Measurements from ENCODE around the gene TPM1.

TPM1 gene

DNA sequence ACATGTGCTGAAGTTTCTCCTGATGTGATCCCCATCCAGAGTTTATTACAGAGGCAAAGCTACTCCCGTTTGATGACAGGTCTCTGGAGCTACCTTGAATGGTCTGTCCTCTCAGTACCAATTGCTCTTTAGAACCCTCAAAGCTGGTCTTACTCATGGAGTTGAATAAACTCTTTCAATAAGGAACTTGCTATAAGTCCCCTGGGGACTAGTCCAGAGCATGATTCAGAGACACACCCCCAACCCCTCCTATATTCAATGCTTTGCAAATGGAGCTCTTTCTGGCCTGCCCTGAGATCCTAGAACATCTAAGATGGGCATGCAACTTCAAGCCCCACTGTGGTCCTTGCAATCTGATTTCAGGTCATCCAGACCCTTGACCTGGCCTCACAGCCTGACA is 23.9 kb upstream of the TPM1 start:
- DNase-seq, result no peak

- DNase-seq, result no peak
These were observed 22.9 kb upstream of the TPM1 start for GRCh38 chr15:63019511-63020109.

DNA sequence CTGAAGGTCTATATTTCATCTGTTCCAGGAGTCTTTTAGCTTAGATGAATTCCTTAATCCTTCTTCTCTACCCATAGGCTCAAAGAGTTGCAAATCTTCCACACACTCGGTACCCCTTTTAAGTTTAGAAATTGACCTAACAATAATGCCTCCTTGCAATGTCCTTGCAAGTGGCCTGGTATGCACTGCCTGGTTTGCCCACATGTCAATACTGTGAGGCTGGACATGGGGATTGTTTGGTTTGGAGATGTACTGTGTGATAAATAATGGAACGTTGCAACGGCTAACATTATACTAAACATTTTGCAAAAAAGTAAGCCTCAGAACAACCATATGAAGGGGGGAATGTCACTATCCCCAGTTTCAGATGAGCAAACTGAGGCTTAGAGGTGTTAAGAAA is 22.4 kb upstream of the TPM1 start:
- no peak for DNase-seq

- no peak for DNase-seq
These were observed 21.7 kb upstream of the TPM1 start for GRCh38 chr15:63020759-63021430.

DNA sequence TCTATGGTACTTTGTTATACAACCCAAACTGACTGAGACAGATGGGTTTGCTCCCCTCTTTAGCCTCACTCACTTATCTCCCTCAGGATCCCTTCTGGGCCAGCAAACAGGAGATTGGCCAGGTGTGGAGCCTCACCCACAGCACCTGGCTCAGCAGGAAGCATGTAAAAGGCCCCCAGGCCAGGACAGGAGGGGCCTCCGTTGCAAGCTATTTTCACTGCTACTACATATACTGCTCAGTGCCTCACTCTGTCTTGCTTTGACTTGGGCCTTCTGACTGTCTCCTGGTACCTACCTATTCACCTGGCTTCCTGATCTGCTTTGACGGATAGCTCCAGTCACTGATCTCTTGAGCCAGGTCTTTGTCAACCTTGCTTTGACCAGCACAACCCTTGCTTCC is 20.4 kb upstream of the TPM1 start:
- no peak for DNase-seq

DNA sequence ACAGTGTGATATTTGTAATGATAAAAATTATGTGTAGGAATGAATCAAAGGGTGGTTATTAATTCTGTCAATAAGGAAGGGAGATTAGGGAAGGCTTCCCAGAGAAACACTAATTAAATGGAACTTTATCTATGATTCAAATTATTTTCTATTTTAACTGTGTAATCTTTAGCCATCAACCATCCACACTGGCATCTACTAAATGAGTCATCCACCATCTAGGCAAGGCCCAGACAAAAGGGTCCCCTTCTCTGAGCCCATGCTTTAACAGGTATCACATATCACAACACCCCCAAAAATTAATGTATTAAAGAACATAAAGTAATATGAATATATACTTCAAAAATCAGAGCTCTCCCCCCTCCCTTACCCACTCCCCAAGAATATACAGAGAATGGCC is 19.9 kb upstream of the TPM1 start:
- DNase-seq, result no peak

DNA sequence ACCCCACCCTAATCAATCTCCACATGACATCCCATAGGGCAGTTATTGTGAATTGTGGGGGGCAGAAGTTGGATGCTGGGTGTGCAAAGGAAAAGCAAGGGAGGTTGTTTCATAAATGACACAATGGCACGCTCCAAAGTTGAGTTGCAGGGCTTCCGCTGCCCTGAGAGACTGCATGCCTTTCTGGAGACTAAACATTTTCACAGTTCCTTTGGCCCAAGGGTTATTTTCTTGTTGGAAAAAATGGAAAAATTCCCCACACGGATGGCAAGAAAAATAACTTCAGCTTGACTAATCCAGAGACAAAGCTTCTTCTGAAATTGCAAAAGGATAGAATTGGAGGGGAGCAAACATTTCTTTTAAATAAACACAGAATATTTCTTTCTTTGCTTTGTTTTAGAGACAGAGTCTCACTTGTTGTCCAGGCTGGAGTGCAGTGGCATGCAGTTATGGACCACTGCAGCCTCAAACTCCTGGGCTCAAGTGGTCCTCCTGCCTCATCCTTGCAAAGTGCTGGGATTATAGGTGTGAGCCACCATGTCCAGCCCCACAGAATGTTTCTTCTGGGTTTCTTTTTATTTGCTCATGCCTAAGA is 19.1 kb upstream of the TPM1 start:
- DNase-seq, result no peak

GRCh38 chr15:63025460-63025859 is 17.1 kb upstream of the TPM1 start:
- no peak for DNase-seq

- DNase-seq, result no peak
These were observed 14.9 kb upstream of the TPM1 start for GRCh38 chr15:63027646-63028045.

GRCh38 chr15:63028442-63029110 is 14.0 kb upstream of the TPM1 start:
- DNase-seq, result no peak

- no peak for DNase-seq
These were observed 12.9 kb upstream of the TPM1 start for GRCh38 chr15:63029676-63030075.

GRCh38 chr15:63030101-63030551 is 12.4 kb upstream of the TPM1 start:
- no peak for DNase-seq

GRCh38 chr15:63034578-63034977 is 8.0 kb upstream of the TPM1 start:
- no peak for DNase-seq

- DNase-seq, result no peak
These were observed 7.3 kb upstream of the TPM1 start for GRCh38 chr15:63035253-63035652.

- DNase-seq, result no peak
These were observed 6.6 kb upstream of the TPM1 start for GRCh38 chr15:63035977-63036376.

- DNase-seq, result no peak
These were observed 4.4 kb upstream of the TPM1 start for GRCh38 chr15:63037976-63038720.

DNA sequence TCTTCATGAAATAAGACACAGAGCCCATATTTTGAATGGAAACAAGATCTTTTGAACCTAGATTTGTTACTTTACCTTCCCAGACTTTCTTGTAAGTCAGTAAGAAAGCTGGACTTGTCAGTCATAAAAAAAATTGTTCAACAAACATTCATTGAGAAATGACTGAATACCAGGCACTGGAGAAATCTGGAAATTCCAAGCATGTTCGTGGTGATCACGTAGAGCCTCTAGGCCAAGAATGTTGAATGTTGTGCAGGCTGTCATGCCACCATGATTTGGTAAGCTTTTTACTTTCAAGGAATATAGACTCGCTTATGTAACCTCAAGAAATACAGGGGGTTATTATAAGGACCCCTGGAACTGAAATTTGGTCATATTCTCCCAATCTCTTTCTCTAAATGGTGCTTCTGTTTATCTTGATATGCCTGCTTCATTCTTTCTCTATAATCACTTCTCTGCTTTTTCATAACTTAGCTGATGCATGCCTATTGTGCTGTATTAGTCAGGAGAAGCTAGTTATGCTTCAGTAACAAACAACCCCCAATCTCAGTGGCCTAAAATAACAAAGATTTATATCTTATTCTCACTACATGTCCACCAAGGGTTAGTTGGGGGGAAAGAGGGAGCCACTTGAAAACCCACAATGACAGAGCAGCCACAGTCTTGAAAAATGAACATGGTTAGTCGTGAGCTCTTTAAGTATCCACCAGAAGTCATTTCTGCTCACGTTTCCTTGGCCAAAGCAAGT is 3.4 kb upstream of the TPM1 start:
- DNase-seq, result no peak

- no peak for DNase-seq
These were observed 2.7 kb upstream of the TPM1 start for GRCh38 chr15:63039811-63040210.

- no peak for DNase-seq
These were observed 2.0 kb upstream of the TPM1 start for GRCh38 chr15:63040509-63040908.

DNA sequence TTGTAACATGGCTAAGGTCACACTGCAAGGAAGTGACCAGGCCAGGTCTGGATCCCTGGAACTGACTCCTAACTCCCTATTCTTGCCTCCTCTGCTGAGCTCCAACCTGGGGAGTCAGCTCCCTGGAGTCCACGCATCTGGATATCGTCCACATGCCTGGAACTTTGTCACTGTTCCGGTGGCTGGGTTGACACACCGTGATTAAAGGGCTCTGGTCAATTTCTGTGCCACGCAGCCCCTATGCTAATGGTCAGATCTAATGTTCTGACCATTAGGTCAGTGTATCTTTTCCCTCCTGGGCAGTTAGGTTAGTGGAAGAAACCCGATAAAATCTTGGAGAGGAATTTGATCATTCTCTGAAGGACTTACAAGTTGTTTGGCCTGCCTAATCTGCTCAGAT is 1.6 kb upstream of the TPM1 start:
- no peak for DNase-seq

DNA sequence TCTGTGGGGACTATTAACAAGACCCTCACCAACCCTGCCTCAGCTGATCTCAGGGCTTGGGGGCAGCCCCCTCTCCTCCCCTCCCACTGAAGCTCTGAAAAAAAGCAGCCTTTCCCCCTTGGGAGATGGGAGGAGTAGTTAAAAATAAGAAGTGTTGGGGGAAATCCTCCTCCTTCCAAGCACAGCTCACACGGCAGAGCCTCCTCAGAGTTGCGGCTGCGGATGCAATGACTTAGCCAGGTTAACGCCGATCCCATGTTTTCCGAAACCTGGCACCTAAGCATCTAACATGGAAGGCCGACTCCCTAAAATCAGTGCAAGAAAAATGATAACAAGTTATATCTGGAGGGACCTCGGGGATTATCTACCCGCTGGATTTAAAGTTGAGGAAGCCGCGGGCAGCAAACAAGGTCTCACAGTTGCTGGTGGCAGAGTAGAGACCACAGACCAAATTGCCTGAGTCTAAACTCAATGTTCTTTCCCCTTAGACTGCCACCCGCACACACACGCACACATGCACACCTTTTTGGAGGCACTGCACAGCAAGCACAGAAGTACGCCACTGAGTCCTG is 1.1 kb upstream of the TPM1 start:
- DNase-seq, result no peak

- DNase-seq, result no peak
These were observed 359 bp downstream of the TPM1 start for GRCh38 chr15:63042877-63043334.

Measured in activated gamma-delta T cell (primary cell).